Colonic mucosa (tissue), 4 donors: ENCODE results near the gene FTCD. TPM values are rescaled to one million over a fixed set of nuclear protein-coding genes. Genes with fewer than 3 reads are reported as not detected.

Experiments used
- DNase-seq: peaks from one replicate; pipeline ENCODE4 v3.0.0-alpha.2; 2020
- H3K27ac ChIP-seq: fragments of 200-600 bp; one replicate; pipeline ENCODE4 v1.8.0; 2021
- H3K27me3 ChIP-seq: fragments of 200-600 bp; one replicate; pipeline ENCODE4 v1.8.0; 2021
- H3K36me3 ChIP-seq: fragments of 200-600 bp; one replicate; pipeline ENCODE4 v1.8.0; 2021
- H3K4me1 ChIP-seq: fragments of 200-600 bp; one replicate; pipeline ENCODE4 v1.8.0; 2021; ENCODE audit warnings: mild to moderate bottlenecking
- H3K4me3 ChIP-seq: fragments of 200-600 bp; one replicate; pipeline ENCODE4 v1.8.0; 2021
- H3K9ac ChIP-seq, 2 donors: one replicate each; pipeline ENCODE4 v1.7.0; 2013; ENCODE audit warnings: control low read depth in 2 of 2, low read depth in 2 of 2, low read length in 2 of 2
- H3K9me3 ChIP-seq: fragments of 200-600 bp; one replicate; pipeline ENCODE4 v1.8.0; 2021
- CTCF ChIP-seq: fragments of 200-600 bp; IDR thresholded peaks from one replicate; pipeline ENCODE4 v1.8.0; 2022; ENCODE audit warnings: antibody characterized with exemption, mild to moderate bottlenecking
- intact Hi-C: fragments of 100-400 bp; cut with DNase I; formaldehyde crosslinking; loops from one replicate; pipeline ENCODE4 v1.14.1; 2022
- total RNA-seq, 2 donors: library from RNA; stranded (reverse); fragmentation: NEBNext Ultra II Directional in 1 of 2; extraction: Animal tissue kit (Norgen Biotek cat#: 25700) in 1 of 2; gene quantifications; one replicate each; pipeline ENCODE4 v1.2.1, GENCODE V29; 2021
- donor health status: healthy.
- donor health status: DM: no; HTN: no; CAD: no.
- donor health status: DM: no; HTN: no; CAD: no.

The FTCD gene
- total RNA-seq, 2 donors from 2014 or later = 0.45 to 4.2 TPM

DNA sequence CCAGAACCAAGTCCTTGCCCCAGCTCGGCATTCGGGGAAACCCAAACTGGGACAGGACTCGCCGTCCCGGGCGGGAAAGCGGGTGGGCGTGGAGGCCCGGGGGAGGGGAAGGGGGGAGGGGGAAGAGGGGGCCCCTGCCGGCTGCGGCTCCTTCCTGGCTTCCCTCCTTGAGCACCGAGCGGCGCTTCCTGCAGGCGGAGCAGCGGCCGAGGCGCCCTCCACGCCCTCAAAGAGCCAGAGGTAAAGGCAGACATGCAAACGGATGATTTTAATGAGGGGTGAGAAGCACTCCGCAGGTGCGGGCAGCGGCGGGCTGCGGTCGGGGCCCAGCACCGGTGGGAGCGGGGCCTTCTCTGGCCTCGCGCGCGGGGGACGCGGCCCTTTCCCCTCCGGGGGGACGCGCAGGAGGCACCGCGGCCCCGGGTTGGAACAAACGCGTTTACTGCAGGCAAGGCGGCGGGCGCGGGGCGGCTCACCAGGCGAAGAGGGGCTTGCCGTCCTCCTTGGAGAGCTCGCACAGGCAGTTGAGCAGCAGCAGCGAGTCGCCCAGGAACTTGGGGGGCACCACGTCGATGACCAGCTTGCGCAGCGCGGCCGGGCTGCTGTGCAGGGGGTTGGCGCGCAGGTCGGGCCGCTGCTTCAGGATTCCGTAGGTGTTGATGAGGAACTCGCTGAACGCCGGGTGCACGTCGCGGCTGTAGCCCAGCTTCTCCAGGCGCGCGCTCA, 5.7 kb upstream of the FTCD start:
- no peak overlapping the region for H3K4me3 ChIP-seq
- DNase-seq = peak; percentile 16
- no peaks in the 10 kb centered on the region for H3K9me3 ChIP-seq
- H3K9ac ChIP-seq = no peak overlapping the region
- intact Hi-C loops = no loop called here
- TF ChIP-seq CTCF = no peak
- no peaks in the 10 kb centered on the region for H3K4me1 ChIP-seq
- no peaks in the 10 kb centered on the region for H3K36me3 ChIP-seq
- H3K27me3 ChIP-seq = no peaks in the 10 kb centered on the region
- H3K27ac ChIP-seq = no peak overlapping the region

DNA sequence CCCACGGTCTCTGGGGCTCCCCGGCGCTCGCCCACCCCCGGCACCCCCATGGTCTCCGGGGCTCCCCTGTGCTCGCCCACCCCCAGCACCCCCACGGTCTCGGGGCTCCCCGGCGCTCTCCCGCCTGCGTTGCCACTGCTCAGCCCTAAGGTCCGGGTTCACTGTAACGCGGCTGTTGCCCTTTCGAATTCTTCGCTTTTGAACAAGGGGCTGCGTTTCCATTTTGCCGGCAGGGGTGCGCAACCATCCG, 5.2 kb upstream of the FTCD start:
- Histone ChIP-seq H3K9me3 (no peaks in the 10 kb centered on the region), H3K9ac (no peak overlapping the region), H3K27me3 (no peaks in the 10 kb centered on the region), H3K4me1 (no peaks in the 10 kb centered on the region), H3K27ac (no peak overlapping the region), H3K4me3 (no peak overlapping the region), H3K36me3 (no peaks in the 10 kb centered on the region)
- DNase-seq = peak; percentile 9
- intact Hi-C loops = no loop called here
- TF ChIP-seq CTCF = no peak

- DNase-seq = peak; percentile 11
- TF ChIP-seq CTCF = no peak
- Histone ChIP-seq H3K4me1 (no peaks in the 10 kb centered on the region), H3K9me3 (no peaks in the 10 kb centered on the region), H3K4me3 (no peak overlapping the region), H3K9ac (no peak overlapping the region), H3K36me3 (no peaks in the 10 kb centered on the region), H3K27me3 (no peaks in the 10 kb centered on the region), H3K27ac (no peak overlapping the region)
- intact Hi-C loops = no loop called here
These were observed 4.7 kb upstream of the FTCD start for GRCh38 chr21:46159841-46160656.

DNA sequence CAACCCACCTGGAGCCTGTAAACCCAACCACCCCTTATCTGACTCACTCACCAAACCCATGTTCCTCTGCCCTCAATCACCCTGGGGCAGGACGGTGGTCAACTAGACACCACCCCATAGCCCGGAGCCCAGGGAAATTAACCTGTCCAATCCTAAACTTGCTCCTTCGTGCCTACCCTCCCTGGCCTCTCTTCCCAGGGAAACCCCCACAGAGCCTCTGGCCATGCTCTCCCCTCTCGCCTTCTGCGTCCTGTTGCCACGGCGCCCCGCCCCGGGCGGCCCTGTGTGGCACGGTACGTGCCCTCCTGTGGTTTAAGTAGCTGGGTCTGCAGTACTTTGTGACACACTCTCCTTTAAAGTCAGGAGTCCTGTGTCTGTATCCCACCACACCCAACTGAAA, 4.0 kb upstream of the FTCD start:
- no peak for TF ChIP-seq CTCF
- Histone ChIP-seq H3K9me3 (no peaks in the 10 kb centered on the region), H3K4me1 (no peaks in the 10 kb centered on the region), H3K4me3 (no peak overlapping the region), H3K36me3 (no peaks in the 10 kb centered on the region), H3K9ac (no peak overlapping the region), H3K27ac (no peak overlapping the region), H3K27me3 (no peaks in the 10 kb centered on the region)
- DNase-seq = peak; percentile 10
- intact Hi-C loops = no loop called here

DNA sequence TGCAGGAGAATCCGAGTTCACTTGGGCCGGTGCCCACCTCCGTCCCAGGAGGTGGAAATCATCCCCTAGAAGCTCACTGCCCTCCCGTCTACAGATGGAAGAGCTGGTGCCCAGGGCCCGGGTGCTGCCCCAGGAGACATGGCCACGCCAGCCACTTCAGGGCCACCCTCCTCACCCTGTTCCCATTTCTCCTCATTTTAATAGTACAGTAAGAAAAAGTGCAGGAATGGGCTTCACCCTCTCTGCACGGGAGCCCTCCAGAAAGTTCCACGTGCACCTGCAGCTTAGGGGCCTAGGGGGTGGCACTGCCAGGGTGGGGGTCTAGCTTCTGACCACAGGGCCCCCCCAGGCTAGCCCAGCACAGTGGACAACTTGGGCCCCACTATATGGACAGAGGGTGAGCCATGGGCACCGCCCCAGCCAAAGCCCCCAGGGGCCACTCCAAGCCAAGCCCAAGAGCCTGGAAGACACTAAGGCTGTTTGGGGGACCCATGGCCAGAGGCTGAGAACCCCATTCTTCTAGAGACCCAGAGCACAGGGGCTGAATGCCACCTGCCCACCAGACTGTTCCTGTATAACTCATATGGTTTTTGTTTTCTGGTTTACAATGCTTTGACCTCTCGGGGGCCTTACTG, 3.4 kb upstream of the FTCD start:
- no peak for DNase-seq
- Histone ChIP-seq H3K36me3 (no peaks in the 10 kb centered on the region), H3K9me3 (no peaks in the 10 kb centered on the region), H3K27me3 (no peaks in the 10 kb centered on the region), H3K27ac (no peak overlapping the region), H3K9ac (no peak overlapping the region), H3K4me3 (no peak overlapping the region), H3K4me1 (no peaks in the 10 kb centered on the region)
- TF ChIP-seq CTCF = no peak
- intact Hi-C loops = no loop called here
